Osteocyte (in vitro differentiated cells): ENCODE data around the gene CHRM4. TPM values are rescaled to one million over a fixed set of nuclear protein-coding genes. Genes with fewer than 3 reads are reported as not detected.

Experiments
- DNase-seq: peaks from one replicate; pipeline ENCODE4 v3.0.0; 2021; ENCODE audit warnings: mixed read lengths; ENCODE audit not compliant: unreplicated experiment; ENCODE audit errors: extremely low spot score
- H3K27ac Mint-ChIP-seq: one replicate; pipeline ENCODE4 v1.8.0; 2021; ENCODE audit warnings: mild to moderate bottlenecking, mixed read lengths; ENCODE audit not compliant: unreplicated experiment
- H3K27me3 Mint-ChIP-seq: one replicate; pipeline ENCODE4 v1.8.0; 2021; ENCODE audit warnings: mixed read lengths; ENCODE audit not compliant: unreplicated experiment
- H3K36me3 Mint-ChIP-seq: one replicate; pipeline ENCODE4 v1.8.0; 2021; ENCODE audit warnings: mixed read lengths; ENCODE audit not compliant: unreplicated experiment
- H3K4me1 Mint-ChIP-seq: one replicate; pipeline ENCODE4 v1.8.0; 2021; ENCODE audit warnings: mixed read lengths; ENCODE audit not compliant: unreplicated experiment
- H3K4me3 Mint-ChIP-seq: one replicate; pipeline ENCODE4 v1.8.0; 2021; ENCODE audit warnings: mild to moderate bottlenecking, moderate library complexity, mixed read lengths; ENCODE audit not compliant: unreplicated experiment
- H3K9me3 Mint-ChIP-seq: one replicate; pipeline ENCODE4 v1.8.0; 2021; ENCODE audit warnings: mixed read lengths; ENCODE audit not compliant: unreplicated experiment
- total RNA-seq: library from RNA; stranded (reverse); gene quantifications from 2 replicates; pipeline ENCODE4 v1.2.1, GENCODE V29; 2021
- TF ChIP-seq, protein P1 (sequence below): fragments of 200-600 bp; sonication (generic); IDR thresholded peaks from 2 replicates; pipeline ENCODE4 v1.5.0; 2021; ENCODE audit warnings: antibody characterized with exemption, mild to moderate bottlenecking, moderate library complexity

The CHRM4 gene
- total RNA-seq, 1 donor from 2014 or later = 0.21 TPM

DNA sequence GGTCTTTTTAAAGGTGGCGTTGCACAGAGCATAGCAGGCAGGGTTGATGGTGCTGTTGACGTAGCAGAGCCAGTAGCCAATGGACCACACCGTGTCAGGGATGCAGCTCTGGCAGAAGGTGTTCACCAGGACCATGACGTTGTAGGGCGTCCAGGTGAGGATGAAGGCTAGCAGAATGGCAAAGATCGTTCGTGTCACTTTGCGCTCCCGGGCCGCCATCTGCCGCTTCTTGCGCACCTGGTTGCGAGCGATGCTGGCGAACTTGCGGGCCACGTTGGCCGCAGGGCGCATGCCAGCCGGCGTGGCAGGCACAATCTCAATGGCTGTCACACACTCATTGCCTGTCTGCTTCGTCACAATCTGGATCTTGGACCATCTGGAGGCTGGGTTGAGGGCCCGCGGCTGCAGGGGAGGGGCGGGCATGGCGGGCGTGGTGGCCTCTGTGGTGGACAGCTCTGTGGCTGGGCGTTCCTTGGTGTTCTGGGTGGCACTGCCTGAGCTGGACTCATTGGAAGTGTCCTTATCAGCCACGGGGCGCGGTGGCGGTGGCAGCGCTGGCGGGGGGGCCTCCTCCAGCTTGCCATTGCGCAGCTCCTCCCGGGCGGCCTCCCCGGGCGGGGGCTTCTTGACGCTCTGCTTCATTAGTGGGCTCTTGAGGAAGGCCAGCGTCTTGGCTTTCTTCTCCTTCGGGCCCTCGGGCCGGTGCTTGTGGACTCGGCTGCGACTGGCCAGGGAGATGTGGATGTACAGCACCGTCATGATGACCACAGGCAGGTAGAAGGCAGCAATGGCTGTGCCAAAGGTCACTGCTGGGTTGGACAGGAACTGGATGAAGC lies 6.2 kb downstream of the CHRM4 start:
- H3K4me1 Mint-ChIP-seq = peaks cover 21% of the 10 kb centered on the region
- H3K27ac Mint-ChIP-seq = no peak overlapping the region
- no peaks in the 10 kb centered on the region for H3K9me3 Mint-ChIP-seq
- TF ChIP-seq, protein P1, sequence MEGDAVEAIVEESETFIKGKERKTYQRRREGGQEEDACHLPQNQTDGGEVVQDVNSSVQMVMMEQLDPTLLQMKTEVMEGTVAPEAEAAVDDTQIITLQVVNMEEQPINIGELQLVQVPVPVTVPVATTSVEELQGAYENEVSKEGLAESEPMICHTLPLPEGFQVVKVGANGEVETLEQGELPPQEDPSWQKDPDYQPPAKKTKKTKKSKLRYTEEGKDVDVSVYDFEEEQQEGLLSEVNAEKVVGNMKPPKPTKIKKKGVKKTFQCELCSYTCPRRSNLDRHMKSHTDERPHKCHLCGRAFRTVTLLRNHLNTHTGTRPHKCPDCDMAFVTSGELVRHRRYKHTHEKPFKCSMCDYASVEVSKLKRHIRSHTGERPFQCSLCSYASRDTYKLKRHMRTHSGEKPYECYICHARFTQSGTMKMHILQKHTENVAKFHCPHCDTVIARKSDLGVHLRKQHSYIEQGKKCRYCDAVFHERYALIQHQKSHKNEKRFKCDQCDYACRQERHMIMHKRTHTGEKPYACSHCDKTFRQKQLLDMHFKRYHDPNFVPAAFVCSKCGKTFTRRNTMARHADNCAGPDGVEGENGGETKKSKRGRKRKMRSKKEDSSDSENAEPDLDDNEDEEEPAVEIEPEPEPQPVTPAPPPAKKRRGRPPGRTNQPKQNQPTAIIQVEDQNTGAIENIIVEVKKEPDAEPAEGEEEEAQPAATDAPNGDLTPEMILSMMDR = no peak
- H3K27me3 Mint-ChIP-seq = peaks cover 32% of the 10 kb centered on the region
- no peak for DNase-seq
- no peak overlapping the region for H3K4me3 Mint-ChIP-seq
- no peaks in the 10 kb centered on the region for H3K36me3 Mint-ChIP-seq

DNA sequence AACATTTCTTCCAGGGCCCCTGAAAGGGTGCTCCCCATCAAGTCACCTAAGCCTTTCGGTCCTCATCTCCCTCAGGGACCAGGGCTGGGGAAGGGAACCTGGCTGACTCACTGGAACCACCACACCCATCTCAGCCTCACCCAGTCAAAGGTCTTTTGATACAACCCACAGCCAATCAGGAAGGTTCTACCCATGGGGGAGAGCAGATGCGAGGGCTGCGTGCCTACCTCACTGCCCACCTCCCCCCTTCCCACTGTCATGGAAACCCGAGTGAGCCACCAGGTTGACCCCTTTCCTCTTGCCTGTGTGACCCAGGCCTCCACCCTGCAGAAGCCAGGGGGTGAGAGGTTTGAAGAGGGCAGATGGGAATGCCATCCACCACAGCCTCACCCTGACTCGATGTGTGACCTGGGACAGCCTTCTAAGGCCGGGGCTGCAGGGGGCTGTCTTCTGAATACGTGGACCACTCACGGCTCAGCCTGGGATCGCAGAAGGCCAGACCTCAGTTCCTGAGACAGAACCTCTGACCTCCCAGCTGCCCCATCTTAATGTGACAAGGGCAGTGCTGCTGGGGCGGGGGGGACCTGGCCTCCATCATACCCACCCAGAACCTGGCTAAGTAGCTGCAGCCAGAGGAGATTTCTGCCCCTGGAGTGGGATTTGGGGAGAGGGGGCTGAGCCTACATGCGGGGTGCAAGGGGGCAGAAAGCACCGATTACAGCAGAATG lies 7.4 kb downstream of the CHRM4 start:
- DNase-seq = no peak
- H3K4me1 Mint-ChIP-seq = peaks cover 11% of the 10 kb centered on the region
- H3K27me3 Mint-ChIP-seq = peaks cover 22% of the 10 kb centered on the region
- no peaks in the 10 kb centered on the region for H3K9me3 Mint-ChIP-seq
- no peak overlapping the region for H3K4me3 Mint-ChIP-seq
- TF ChIP-seq, protein P1 = no peak
- H3K27ac Mint-ChIP-seq = no peak overlapping the region
- H3K36me3 Mint-ChIP-seq = no peaks in the 10 kb centered on the region

DNA sequence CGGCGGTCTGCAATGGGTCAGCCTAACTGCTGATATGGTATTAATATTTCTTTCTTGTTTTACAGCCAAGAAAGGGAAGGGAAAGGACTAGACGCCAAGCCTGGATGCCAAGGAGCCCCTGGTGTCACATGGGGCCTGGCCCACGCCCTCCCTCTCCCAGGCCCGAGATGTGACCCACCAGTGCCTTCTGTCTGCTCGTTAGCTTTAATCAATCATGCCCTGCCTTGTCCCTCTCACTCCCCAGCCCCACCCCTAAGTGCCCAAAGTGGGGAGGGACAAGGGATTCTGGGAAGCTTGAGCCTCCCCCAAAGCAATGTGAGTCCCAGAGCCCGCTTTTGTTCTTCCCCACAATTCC lies 8.2 kb downstream of the CHRM4 start:
- Mint-ChIP-seq H3K27ac (no peak overlapping the region), H3K27me3 (peaks cover 19% of the 10 kb centered on the region), H3K9me3 (no peaks in the 10 kb centered on the region), H3K4me1 (peaks cover 11% of the 10 kb centered on the region), H3K4me3 (no peak overlapping the region), H3K36me3 (no peaks in the 10 kb centered on the region)
- DNase-seq = no peak
- TF ChIP-seq, protein P1 = no peak

DNA sequence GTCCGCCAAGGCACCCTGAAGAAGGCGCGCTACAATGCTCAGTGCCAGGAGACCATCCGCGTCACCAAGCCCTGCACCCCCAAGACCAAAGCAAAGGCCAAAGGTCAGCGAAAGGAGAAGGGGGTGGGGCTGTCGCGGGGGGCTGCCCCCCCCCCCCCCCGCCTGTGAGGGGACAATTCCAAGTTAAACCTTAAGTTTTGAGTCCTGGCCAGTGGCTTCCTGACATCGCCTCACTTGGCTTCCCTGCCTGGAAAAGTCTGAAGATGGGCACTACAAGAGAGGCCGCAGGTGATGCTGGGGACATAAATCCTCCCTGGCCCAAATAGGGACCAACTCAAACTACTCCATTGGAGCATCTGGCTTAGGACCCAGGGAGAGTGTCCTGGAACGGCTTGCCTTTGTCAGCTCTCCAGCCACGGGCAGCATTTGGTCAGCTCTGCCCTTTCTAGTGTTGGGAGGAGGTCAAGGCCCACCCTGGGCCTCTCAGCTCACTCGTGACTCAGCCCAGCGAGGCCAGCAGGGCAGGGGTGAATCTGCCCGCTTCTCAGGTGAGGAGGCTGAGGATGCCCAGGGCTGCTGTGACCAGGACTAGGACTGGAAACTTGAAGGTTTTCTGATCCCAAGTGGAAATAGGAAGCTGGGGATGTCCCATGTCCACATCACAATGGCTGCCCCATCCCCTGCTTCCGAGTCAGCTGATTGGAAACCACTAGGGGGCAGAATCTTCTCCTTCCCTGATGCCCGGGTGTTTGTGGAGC lies 8.8 kb downstream of the CHRM4 start:
- no peak overlapping the region for H3K27ac Mint-ChIP-seq
- H3K9me3 Mint-ChIP-seq = no peaks in the 10 kb centered on the region

More for the DNA sequence above, 8.8 kb downstream of the CHRM4 start:
- no peak for DNase-seq
- peaks cover 11% of the 10 kb centered on the region for H3K4me1 Mint-ChIP-seq
- peaks cover 2% of the 10 kb centered on the region for H3K36me3 Mint-ChIP-seq
- peak overlapping the region; percentile 74 for H3K4me3 Mint-ChIP-seq
- H3K27me3 Mint-ChIP-seq = peaks cover 14% of the 10 kb centered on the region
- TF ChIP-seq, protein P1 = peak; percentile 61
